HL-60/S4 treated with phorbol 12-myristate 13-acetate at 8.2 ng/mL for 4 days and 3 days (cell line): ENCODE results near the gene PFDN2.
"Not testable (repeated sequence)": the region's sequence is repeated elsewhere in the genome, so short reads cannot be mapped to it uniquely, and the experiment has no call there.

Experiments used
- in situ Hi-C: fragments of 300-500 bp; cut with MboI; formaldehyde crosslinking; loops from 2 replicates; pipeline ENCODE4 v1.15.0; 2022; ENCODE audit warnings: low sequenced_read_pairs

Gene PFDN2

DNA sequence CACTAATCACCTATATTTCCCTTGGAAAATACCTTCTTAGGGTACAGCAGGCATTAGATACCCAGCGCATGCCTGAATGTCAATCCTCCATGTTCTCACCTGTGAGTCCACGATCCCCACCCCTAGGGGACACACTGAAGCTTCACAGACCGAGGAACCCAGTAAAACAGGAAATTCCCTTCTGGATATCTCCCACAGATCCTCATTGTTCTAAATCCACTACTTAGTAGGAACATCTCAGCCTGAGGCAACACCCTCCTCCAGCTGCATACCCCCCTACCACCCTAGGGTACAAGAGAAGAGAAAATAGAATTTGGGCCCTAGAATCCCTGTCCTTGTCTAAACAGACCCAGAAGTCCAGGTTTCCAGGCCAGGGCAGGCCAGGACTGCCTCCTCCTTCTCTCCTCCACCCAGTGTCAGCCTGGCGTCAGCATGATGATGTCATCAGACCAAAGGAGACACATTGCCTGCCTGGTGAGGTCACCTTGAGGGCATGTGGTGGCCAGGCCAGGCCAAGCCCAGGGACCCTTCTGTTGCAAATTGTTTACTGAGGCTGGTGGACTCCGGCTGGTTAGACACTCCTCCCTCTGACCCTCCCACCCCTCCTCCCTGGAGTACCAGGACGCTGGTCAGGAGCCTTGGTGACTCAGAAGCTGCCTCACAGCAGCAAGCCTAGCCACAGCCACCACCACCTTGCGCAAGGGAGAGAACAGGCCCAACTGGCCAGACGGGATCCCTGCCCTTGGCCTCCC, 34.7 kb downstream of the PFDN2 start:
- in situ Hi-C loops: no loop called here

DNA sequence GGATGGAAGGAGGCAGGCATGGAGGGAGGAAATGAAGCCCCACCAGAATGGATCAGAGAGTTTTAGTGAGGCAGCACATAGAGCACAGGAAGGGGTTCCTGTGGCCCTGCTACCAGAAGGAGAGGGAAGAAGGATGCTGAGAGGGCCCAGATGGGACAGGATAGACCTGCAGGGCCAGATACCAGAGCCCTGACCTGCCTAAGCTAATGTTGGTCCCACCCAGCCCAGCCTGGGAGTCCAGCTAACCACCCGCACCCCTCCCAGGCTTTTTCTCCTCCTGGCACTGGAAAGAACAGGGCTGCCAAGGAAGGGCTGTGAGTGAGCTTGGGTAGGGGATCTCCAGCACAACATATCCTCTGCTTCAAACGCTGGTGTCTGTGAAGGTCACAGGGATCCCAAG, 35.4 kb downstream of the PFDN2 start:
- in situ Hi-C loops: no loop called here

DNA sequence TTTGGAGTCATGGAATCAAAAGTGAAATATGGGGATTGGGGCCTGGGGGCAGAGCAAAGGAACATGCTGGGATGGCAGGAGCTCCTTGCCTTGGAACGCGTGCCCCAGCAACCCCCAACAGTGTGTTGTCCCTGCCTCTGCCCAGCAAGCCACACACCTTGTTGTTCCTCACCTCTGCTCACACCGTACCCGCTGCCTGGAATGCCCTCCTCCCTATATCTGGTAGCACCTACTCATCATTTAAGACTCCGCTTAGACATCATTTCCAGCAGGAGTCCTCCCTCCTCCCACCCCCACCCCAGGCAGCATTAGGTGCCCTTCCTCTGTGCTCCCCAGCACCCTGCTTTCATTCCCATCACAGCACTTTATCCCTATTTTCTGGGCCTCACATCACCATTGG, 36.3 kb downstream of the PFDN2 start:
- in situ Hi-C loops: no loop called here

DNA sequence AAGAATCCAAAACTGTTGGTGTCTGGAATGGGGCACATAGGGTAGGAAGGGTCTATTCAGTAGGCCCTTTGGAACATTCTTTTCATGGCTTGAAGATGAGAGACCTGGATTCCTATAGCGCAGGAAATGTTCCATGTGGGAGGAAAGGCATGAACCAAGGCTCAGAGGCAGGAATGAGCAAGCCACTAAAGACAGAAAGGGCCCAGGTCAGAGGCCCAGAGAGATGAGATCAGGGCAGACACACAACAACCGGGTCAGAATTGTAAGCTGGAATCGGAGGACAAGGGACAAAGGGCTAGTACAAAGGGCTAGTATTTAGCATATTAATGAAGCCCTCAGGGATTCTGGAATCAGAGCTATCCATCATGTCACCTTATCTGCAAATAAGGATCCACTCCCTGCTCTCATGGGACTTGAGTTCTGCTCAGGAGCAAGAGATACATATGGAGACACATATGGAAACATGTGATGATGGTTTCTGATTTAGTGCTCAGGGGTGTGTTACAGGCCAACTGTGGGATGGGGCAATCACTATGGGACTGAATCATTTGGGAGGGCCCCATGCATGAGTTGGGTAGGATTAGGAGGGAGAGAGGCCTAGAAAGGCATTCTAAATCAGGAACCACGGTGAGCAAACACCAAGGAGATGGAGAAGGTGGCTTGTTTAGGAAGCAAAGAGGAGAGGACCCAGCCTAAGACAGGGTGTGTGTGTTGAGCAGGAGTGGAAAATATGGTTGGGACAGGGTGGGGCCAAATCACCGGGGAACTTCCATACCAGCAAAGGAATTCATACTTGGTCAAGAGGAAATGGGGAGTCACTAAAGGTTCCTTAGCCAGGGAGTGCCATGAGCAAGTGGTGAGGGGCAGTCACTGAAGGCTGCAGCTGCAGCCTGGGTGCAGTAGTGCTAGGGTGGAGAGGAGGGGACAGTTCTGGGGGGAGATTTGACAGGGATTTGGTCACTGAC, 37.1 kb downstream of the PFDN2 start:
- in situ Hi-C loops: no loop called here

DNA sequence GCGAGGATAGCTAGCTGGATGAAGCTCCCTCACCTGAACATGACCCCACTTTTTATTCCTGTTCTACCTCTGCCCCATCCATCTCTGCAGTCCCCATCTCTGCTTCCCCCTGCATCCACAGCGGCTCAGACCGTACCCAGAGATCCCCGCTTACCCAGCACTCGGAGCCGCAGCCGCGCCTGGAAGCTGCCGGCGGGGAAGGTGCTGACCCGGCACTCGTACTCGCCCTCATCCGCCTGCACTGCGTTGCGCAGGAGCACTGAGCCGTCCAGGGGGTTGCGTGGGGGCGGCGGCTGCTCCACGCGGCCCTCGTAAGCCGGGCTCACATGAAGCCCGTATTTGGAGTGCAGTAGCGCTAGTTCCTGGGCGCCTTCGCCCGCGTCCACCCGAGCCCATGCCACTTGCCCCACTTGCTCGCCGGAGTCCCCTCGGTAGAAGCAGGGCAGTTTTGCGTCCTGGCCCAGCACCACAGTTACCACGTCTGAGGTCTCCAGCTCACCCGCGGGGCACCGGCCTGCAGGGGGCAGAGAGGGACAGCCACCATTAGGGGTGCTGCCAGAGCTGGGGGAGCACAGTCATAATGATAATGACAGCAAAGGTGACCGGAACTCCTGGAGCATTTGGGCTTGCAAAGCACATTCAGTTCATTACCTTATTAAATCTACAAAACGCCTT, 38.3 kb downstream of the PFDN2 start:
- in situ Hi-C loops: no loop called here

DNA sequence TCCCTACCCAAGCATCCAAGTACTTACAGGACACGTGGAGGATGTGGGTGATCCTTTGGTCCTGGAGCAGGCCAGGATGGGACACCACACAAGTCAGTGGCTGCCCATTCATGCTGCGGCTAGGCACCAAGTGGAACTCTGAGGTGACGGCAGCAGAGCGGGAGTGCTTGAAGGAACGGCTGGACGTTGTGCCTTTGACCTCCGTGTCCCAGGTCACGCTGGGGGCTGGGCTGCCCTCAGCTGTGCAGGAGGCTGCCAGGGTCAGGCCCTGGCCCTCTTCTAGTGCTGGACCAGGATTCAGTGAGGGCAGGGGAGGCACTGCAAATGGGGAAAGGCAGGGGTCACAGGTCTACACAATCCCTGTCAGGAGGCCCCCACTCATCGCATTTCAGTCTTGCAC, 40.4 kb downstream of the PFDN2 start:
- in situ Hi-C loops: no loop called here

DNA sequence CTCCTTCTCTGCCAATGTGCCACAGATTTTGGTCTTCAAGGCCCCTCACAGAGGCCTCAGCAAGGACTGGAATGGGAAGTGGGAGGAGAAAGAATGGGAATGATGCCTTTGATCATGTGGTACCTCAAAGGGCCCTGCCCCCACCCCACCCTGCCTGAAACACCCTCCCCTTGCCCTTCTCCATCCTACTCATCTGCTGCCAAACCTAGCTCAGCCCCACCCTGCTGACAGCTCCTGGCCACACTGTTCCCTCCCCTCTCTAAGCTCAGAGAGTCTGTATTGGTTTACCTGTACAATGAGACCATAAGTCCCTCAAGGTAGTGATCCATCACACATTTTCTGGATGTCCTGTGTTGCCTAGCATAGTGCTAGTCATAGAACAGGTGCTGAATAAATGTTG, 41.4 kb downstream of the PFDN2 start:
- in situ Hi-C loops: no loop called here

DNA sequence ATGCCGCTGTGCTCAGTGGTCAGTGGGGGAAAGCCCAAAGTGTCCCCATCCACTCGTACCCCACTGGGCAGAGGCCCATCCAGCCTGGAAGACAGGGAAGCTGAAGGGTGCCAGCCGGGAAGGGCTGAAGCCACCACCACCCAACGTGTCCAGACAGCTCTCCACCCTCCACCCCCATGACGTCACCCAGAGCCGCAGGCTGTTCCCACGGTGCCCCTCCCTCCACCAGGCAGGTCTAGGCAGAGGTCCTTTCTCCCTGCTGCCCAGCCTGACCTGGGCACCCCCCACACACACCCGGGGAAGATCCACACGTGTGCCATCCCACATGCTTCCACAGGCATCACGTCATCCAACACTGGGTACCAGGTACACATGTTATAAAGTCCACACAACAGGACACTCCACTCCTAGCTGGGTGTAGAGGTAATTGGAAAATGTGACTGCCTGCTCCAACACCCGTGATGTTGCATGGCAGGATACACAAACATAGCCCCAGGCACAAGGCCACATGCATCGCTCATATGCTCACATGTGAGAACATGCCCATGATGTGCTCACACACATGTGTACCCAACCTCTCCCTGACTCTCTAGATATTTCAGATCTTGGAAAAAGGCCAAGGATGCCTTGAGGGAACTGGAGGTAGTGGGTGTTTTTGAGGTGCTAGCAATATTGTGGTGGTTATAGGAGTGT, 43.0 kb downstream of the PFDN2 start:
- in situ Hi-C loops: no loop called here

DNA sequence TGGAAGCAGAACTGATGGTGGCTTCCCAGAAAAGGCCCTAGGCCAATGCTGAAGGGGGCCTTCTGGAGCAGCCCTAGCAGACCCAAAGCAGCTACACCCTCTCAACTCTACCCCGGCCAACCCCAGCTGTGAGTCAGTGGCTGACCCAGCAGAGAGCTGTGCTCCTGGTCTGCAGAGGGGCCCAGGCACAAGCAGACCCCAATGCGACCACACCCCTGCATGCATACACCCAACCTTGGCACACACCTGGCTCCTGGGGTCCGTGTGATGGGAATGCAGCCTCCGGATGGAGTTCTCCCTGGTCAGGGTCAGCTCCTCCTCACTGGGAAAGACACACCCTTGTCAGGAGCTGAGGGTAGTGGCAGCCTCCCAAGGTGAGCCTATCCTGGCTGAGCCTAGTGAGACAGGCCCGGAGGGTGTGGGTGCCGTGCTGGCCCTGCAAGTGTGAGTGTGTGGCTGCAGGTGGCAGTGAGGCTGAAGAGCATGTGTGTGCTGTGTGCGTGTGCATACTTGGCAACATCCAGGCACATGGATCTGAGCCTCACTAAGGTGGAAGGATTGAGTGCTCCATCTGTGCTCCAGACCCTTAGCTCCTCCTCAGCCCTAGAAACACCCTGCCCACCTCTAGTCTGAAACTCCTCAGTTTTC, 44.2 kb downstream of the PFDN2 start:
- in situ Hi-C loops: no loop called here

DNA sequence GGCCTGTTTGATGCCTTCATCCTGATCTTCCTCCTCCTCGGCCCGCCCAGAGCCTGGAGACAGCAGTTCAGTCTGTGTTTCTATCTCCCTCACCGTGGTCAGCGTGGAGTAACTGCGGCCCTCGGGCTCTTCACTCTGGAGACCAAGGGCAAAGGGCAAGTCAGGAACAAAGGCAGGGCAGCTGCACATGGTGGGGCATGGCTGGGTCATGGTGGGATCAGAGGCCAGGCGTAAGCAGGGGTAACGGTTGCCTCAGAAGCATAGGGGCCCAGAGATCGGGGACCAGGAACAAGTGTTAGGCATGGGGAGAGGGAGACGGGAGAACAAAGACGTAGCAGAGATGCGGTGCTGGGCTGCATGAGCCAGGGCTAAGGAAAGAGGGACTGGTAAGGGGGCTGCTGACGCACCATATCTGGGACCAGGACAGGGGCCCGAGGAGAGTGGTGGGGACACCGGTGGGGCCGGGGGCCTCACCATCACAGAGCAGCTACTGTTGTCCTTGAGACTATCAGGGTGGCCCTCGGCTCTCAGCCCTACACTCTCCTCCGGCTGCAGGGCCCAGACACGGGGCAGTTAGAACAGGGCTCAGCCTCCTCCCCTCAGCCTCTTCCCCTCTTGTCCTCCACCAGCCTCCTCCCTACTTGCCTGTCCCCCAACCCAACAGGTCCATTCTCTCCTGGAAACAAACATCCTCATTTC, 44.9 kb downstream of the PFDN2 start:
- in situ Hi-C loops: no loop called here

DNA sequence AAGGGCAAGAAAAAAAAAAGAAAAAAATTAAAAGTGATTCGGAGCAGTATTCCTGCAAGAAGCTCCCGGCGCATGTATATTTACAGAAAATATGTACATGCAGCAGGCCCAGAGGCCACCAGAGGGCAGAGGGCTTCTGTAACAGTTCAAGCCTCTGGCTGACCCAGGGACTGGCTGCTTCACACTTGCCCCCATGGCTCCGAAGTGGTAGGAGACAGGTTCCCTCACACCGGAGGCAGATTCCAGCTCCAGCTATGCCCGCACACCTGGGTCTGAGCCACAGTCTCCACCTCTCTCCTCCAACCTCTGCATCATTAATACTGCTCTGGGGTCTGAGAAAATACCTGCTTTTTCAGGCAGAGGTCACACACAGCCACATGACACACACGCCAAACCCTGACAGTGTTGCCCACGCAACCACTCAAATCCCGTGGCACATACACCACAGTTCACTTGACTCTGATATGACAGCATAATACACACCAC, 45.9 kb downstream of the PFDN2 start:
- in situ Hi-C loops: no loop called here

DNA sequence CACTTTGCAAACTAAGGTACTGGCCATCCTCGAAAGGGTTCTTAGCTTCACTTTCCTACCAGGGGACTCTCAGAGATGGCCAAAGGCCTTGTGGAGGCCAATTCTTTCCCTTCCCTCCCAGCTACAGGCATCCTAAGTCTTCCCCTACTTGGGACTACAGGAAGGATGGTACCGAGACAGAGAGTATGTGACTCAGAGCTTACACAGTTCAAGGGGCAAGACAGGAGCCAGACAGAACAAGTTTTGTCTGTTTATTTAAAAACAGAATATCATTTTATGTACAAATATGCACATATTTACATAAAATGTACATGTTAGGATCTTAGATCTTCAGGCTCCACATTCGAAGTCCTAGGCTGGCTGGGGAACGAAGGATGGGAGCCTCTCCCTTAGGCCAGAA, 47.1 kb downstream of the PFDN2 start:
- in situ Hi-C loops: no loop called here

DNA sequence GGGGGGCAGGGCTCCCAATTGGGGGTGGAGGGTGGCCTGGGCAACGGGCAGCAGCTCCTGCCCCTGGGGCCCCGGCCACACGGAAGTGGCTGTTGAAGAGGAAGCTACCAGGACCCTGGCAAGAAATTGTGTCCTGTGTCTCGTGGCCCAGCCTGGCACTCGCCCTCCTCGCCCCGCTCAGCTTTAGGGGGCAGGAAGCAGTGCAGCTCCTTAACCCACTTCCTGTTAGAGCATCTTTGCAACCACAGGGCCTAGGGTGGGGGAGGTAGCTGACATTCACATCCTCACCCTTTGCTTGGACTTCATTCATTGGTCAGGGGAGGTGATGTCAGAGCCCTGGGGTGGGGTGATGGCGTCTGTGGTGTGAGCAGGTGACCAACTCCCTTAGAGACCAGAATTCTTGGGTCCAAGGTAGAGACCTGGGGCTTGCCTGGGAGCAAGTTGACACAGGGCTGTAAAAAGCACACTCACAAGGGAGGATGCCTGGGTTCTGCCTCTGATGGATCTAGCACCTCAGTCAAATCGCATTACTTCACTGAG, 48.0 kb downstream of the PFDN2 start, which contains the start of gene ARHGAP30:
TSS of gene ARHGAP30 (minus strand) at position 161 of the 540 bp plus-strand sequence. CDS start 267 bp downstream, outside the sequence.
- in situ Hi-C loops: no loop called here

DNA sequence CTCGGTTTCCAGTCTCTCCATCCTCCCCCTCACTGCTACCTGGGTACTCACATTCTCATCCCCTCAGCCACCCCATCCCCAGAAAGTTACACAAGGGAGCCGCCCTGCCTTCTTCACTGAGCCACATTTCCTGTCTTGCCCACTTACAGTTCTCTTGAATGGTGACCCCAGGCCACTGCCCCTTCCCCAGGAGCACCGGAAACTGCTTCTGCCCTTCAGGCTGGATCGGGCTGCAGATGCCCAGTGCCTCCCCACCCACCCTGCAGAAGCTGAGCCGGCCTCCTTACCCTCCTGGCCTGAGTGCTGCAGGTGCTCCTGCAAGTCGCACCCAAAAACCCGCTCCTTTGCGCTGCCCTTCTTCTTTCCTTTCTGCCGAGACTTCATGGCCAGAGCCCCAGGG, 48.6 kb downstream of the PFDN2 start:
- in situ Hi-C loops: no loop called here

DNA sequence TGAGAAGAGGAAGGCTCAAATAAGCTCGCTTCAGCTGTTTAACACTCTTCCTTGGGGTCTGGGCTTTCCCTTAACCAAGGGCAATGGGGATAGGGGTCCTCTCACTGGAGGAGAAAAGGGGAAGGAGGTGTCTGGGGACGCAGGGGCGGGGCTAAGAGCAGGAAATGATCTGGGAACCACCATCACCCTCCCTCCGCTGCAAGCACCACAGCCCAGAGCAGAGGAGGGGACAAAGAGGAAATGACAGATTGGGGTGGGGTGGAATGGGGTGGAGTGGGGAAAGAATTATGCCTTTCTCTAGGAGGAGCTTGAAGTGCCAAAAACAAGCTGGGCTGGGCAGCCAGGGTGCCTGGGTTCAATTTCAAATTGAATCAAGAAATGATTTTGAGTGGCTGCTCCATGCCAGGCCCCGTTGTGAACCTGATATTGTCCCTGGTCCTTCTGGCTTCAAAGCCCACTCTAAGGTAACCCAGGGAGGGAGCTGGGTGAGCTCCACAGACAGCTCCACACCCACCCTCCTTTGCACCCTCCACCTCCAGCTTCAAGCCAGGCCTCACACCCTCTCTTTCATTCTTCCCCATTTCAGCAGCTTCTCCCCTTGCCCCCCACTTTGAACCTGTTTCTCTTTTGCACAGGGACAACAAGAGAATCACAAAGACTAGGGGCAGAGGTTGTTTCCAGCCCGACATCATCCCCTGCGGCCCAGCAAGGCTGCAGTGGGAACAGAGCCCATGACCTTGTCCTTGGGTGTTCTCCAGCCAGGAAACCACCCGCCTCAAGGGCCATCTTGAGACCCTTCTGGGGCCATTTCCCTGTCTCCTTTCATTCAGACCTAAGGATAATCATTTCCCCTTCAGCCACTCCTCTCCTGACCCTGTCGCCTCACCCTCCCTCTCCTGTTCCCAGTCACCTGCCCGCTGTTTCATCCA, 49.3 kb downstream of the PFDN2 start:
- in situ Hi-C loops: no loop called here

DNA sequence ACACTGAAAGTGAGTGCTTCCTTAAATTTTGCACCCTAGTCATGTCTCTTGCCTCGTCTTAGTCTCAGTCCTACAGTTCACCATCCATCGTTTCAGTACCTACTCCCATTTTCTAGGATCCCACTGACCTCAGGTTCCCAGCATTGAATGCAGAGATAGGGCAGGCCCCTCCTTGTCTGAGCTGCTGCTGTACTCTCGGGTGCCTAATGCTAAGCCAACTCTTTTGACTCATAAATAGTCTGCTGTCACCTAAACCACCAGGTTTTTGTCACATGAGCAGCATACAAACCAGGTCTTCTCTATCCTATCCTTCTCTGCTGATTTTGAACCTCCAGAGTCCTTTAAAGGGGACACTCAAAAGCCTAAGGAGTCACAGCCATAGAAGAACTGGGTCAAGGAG, 51.1 kb downstream of the PFDN2 start:
- in situ Hi-C loops: no loop called here

DNA sequence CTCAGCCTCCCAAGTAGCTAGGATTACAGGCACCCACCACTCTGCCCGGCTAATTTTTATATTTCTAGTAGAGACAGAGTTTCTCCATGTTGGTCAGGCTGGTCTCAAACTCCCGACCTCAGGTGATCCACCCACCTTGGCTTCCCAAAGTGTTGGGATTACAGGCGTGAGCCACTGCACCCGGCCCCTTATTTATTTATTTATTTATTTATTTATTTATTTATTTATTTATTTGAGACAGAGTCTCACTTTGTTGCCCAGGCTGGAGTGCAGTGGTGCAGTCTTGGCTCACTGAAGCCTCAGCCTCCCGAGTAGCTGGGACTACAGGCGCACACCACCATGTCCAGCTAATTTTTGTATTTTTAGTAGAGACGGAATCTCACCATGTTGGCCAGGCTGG, 52.2 kb downstream of the PFDN2 start:
- in situ Hi-C loops: not testable (repeated sequence)

DNA sequence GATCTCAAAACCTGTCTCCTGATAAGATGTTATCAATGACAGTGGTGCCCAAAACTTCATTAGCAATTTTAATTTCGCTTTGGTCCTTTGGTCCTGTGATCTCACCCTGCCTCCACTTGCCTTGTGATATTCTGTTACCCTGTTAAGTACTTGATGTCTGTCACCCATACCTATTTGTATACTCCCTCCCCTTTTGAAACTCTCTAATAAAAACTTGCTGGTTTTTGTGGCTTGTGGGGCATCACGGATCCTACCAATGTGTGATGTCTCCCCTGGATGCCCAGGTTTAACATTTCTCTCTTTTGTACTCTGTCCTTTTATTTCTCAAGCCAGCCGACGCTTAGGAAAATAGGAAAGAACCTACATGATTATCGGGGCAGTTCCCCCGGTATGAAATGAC, 53.9 kb downstream of the PFDN2 start:
- in situ Hi-C loops: not testable (repeated sequence)
